Memory B cell (primary cell): ENCODE data around the gene PRC1.
"Not testable (repeated sequence)": the region's sequence is repeated elsewhere in the genome, so short reads cannot be mapped to it uniquely, and the experiment has no call there.

Experiments used
- ATAC-seq: fragments of 150-1000 bp; cut with Tn5 transposase; 2 replicates; pipeline ENCODE4 v1.10.0; 2021; ENCODE audit warnings: low read depth, mild to moderate bottlenecking, moderate library complexity
- DNase-seq, 2 donors: peaks; one replicate each; pipeline ENCODE4 v3.0.0; 2022; ENCODE audit warnings: low spot score in 2 of 2
- H3K27ac Mint-ChIP-seq: one replicate; pipeline ENCODE4 v1.8.0; 2022; ENCODE audit warnings: mild to moderate bottlenecking, moderate library complexity, mixed read lengths
- H3K27me3 Mint-ChIP-seq: one replicate; pipeline ENCODE4 v1.8.0; 2022; ENCODE audit warnings: mixed read lengths
- H3K36me3 Mint-ChIP-seq: one replicate; pipeline ENCODE4 v1.8.0; 2022; ENCODE audit warnings: mild to moderate bottlenecking, mixed read lengths
- H3K4me1 Mint-ChIP-seq: one replicate; pipeline ENCODE4 v1.8.0; 2022; ENCODE audit warnings: mixed read lengths
- H3K4me3 Mint-ChIP-seq: one replicate; pipeline ENCODE4 v1.8.0; 2022; ENCODE audit warnings: mild to moderate bottlenecking, moderate library complexity, mixed read lengths
- H3K9me3 Mint-ChIP-seq: one replicate; pipeline ENCODE4 v1.8.0; 2022; ENCODE audit warnings: mixed read lengths

PRC1 gene

GRCh38 chr15:91017716-91018115 is 23.4 kb upstream of the PRC1 start:
- H3K9me3 Mint-ChIP-seq, result no peaks in the 10 kb centered on the region
- no peaks in the 10 kb centered on the region for H3K27me3 Mint-ChIP-seq
- no peak for ATAC-seq
- H3K36me3 Mint-ChIP-seq, result peaks cover 16% of the 10 kb centered on the region
- peaks cover 30% of the 10 kb centered on the region for H3K4me1 Mint-ChIP-seq
- no peak for DNase-seq
- H3K27ac Mint-ChIP-seq, result peak overlapping the region; percentile 46
- H3K4me3 Mint-ChIP-seq, result no peak overlapping the region

DNA sequence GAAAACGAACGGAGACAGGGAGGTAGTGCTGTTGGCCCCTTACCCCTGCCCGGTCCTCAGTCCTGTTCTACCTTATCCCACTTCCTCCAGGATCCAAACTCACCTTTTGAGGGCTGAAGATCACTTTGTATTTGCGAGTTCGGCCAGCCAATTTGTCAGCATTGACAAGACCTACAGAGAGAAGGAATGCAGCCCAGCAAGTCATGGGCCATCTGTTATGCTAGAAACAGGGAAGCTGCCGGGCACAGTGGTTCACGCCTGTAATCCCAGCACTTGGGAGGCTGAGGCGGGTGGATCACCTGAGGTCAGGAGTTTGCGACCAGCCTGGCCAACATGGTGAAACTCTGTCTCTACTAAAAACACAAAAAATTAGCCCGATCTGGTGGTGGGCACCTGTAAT is 19.4 kb upstream of the PRC1 start:
- peaks cover 10% of the 10 kb centered on the region for H3K4me1 Mint-ChIP-seq
- not testable (repeated sequence) for H3K27ac Mint-ChIP-seq, H3K27me3 Mint-ChIP-seq, ATAC-seq, DNase-seq, H3K4me3 Mint-ChIP-seq, H3K9me3 Mint-ChIP-seq
- peaks cover 31% of the 10 kb centered on the region for H3K36me3 Mint-ChIP-seq

DNA sequence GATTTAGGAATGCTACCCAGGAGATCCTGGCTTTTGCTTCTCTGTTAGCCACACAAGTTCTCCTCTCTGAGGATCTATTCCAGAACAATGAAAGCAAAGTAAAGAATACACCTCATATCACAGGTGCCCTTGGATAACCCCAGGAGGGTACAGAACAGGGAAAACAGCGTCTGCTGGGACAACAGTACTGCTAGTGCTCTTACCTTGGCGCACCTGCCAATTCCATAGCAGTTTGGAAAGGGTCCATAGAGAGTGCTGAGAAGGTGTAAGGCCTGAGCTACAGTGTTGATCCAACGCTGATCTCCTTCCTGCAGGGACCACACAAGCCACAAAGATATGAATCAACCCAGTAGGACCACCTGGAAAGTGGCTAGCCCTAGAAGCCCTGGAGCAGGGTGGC is 12.9 kb upstream of the PRC1 start:
- ATAC-seq (no peak), DNase-seq (no peak)
- Mint-ChIP-seq H3K4me3 (no peak overlapping the region), H3K27me3 (no peaks in the 10 kb centered on the region), H3K27ac (no peak overlapping the region), H3K4me1 (no peaks in the 10 kb centered on the region), H3K36me3 (peaks cover 36% of the 10 kb centered on the region), H3K9me3 (no peaks in the 10 kb centered on the region)

- Mint-ChIP-seq H3K27me3 (no peaks in the 10 kb centered on the region), H3K9me3 (no peaks in the 10 kb centered on the region), H3K4me1 (no peaks in the 10 kb centered on the region), H3K36me3 (peaks cover 28% of the 10 kb centered on the region), H3K27ac (no peak overlapping the region), H3K4me3 (no peak overlapping the region)
- ATAC-seq, result no peak
- no peak for DNase-seq
Measured at GRCh38 chr15:91001209-91001608, 6.9 kb upstream of the PRC1 start.

DNA sequence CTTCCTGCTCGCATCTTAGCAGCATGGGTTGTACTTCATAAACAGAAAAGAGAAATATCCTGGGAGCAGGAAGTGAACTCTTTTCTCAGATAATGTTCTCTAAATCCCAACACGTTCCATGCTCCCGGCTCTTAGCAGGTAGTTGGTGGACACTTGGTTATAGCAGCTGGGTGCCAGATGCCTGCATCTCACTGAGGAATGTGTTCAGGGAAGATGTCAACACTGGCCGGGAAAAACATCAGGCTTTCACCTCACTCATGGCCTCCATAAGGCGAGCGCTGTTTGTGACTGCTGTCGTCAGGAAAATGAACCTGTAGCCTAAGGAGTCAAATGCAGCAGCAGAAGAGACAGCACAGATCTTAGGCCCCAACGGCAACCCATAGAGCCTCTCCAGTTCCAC is 4.4 kb upstream of the PRC1 start:
- Mint-ChIP-seq H3K27me3 (no peaks in the 10 kb centered on the region), H3K4me3 (no peak overlapping the region), H3K4me1 (peaks cover 5% of the 10 kb centered on the region), H3K9me3 (no peaks in the 10 kb centered on the region), H3K27ac (no peak overlapping the region), H3K36me3 (peaks cover 20% of the 10 kb centered on the region)
- DNase-seq (no peak), ATAC-seq (no peak)

DNA sequence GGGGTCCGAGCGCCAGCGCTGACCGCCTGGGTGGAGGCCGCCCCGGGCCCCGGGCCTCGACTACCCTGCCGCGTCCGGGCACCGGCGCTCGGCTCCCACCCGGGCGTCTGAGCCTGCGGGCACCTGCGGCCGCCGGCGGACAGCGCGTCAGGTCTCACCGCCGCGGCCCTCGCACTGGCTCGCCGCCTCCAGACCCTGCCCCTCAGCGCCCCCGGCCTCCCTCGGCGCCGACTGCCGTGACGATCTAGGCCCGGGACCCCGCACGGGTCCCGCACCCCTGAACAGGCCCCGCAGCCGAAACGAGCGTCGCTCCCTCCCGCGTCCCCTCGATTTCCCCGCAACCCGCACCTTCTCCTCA is 297 bp downstream of the PRC1 start:
- peaks cover 8% of the 10 kb centered on the region for H3K4me1 Mint-ChIP-seq
- no peaks in the 10 kb centered on the region for H3K27me3 Mint-ChIP-seq
- ATAC-seq (peak; percentile 5), DNase-seq (peak in 1 of 2 donors; percentile 24)
- peaks cover 6% of the 10 kb centered on the region for H3K36me3 Mint-ChIP-seq
- H3K27ac Mint-ChIP-seq, result peak overlapping the region; percentile 92
- no peaks in the 10 kb centered on the region for H3K9me3 Mint-ChIP-seq
- H3K4me3 Mint-ChIP-seq, result peak overlapping the region; percentile 99

GRCh38 chr15:90991587-90992285 is 2.6 kb downstream of the PRC1 start:
- DNase-seq, result no peak
- no peaks in the 10 kb centered on the region for H3K36me3 Mint-ChIP-seq
- peaks cover 18% of the 10 kb centered on the region for H3K4me1 Mint-ChIP-seq
- ATAC-seq, result no peak
- no peak overlapping the region for H3K4me3 Mint-ChIP-seq
- no peaks in the 10 kb centered on the region for H3K27me3 Mint-ChIP-seq
- no peak overlapping the region for H3K27ac Mint-ChIP-seq
- no peaks in the 10 kb centered on the region for H3K9me3 Mint-ChIP-seq

GRCh38 chr15:90990446-90990845 is 3.9 kb downstream of the PRC1 start:
- DNase-seq (no peak), ATAC-seq (no peak)
- H3K4me3 Mint-ChIP-seq, result no peak overlapping the region
- H3K27ac Mint-ChIP-seq, result no peak overlapping the region
- no peaks in the 10 kb centered on the region for H3K9me3 Mint-ChIP-seq
- peaks cover 17% of the 10 kb centered on the region for H3K4me1 Mint-ChIP-seq
- no peaks in the 10 kb centered on the region for H3K36me3 Mint-ChIP-seq
- no peaks in the 10 kb centered on the region for H3K27me3 Mint-ChIP-seq

GRCh38 chr15:90989040-90989768 is 5.1 kb downstream of the PRC1 start:
- ATAC-seq (peak; percentile 75), DNase-seq (no peak)
- no peak overlapping the region for H3K27ac Mint-ChIP-seq
- no peak overlapping the region for H3K4me3 Mint-ChIP-seq
- no peaks in the 10 kb centered on the region for H3K27me3 Mint-ChIP-seq
- H3K4me1 Mint-ChIP-seq, result peaks cover 14% of the 10 kb centered on the region
- H3K9me3 Mint-ChIP-seq, result no peaks in the 10 kb centered on the region
- H3K36me3 Mint-ChIP-seq, result no peaks in the 10 kb centered on the region

GRCh38 chr15:90988296-90988695 is 6.0 kb downstream of the PRC1 start:
- no peak overlapping the region for H3K4me3 Mint-ChIP-seq
- DNase-seq, result no peak
- no peak for ATAC-seq
- H3K4me1 Mint-ChIP-seq, result peaks cover 14% of the 10 kb centered on the region
- no peaks in the 10 kb centered on the region for H3K36me3 Mint-ChIP-seq
- H3K27me3 Mint-ChIP-seq, result no peaks in the 10 kb centered on the region
- no peaks in the 10 kb centered on the region for H3K9me3 Mint-ChIP-seq
- H3K27ac Mint-ChIP-seq, result peak overlapping the region; percentile 2

DNA sequence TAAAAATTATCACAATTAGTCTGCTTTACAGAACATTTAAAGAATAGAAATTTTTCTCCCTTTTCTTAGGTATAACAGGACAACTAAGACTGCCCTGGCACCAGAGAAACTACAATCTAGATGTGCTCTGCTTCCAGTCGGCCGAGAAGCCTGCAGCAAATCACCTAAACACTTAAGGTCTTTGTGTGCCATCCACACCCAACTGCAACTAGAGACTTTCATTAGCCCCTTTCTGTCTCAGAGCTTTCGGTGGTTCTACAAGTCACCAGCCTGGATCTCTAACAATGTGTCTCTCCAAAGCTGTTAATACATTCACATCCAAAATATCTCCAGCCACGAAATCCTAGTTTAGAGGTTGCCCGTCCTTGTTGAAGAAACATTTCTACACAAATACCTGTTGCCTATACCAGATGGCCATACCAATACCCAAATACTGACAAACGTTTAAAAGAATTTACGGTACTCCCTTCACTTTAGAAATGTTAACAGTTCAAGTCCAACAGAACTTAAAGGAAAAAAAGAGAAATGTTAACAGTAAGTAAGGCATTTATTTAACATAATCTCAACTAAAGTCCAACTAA is 6.7 kb downstream of the PRC1 start:
- Mint-ChIP-seq H3K36me3 (no peaks in the 10 kb centered on the region), H3K27ac (no peak overlapping the region), H3K27me3 (no peaks in the 10 kb centered on the region), H3K4me1 (peaks cover 16% of the 10 kb centered on the region), H3K9me3 (no peaks in the 10 kb centered on the region), H3K4me3 (no peak overlapping the region)
- ATAC-seq, result no peak
- DNase-seq, result no peak

- H3K36me3 Mint-ChIP-seq, result no peaks in the 10 kb centered on the region
- no peaks in the 10 kb centered on the region for H3K27me3 Mint-ChIP-seq
- no peaks in the 10 kb centered on the region for H3K9me3 Mint-ChIP-seq
- ATAC-seq, result peak; percentile 42
- peaks cover 17% of the 10 kb centered on the region for H3K4me1 Mint-ChIP-seq
- H3K4me3 Mint-ChIP-seq, result peak overlapping the region; percentile 47
- peak overlapping the region; percentile 25 for H3K27ac Mint-ChIP-seq
- no peak for DNase-seq
Measured at GRCh38 chr15:90986790-90987507, 7.4 kb downstream of the PRC1 start.

DNA sequence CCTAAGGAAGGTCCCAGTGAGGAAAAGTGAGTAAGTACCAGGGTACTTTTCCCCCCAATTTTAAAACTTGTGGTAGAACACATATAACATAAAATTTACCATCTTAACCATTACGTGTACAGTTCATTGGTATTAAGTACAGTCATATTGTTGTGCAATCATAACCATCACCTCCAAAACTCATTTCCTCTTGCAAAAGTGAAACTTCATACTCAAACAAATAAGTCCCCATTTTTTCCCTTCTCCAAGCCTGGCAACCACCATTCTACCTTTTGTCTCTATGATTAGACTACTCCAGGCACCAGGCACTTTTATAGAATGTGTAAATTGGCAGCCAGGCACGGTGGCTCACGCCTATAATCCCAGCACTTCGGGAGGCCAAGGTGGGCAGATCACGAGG is 12.2 kb downstream of the PRC1 start:
- DNase-seq, result no peak
- H3K27ac Mint-ChIP-seq, result peak overlapping the region; percentile 82
- peaks cover 14% of the 10 kb centered on the region for H3K4me1 Mint-ChIP-seq
- H3K4me3 Mint-ChIP-seq, result peak overlapping the region; percentile 69
- H3K36me3 Mint-ChIP-seq, result peaks cover 2% of the 10 kb centered on the region
- no peaks in the 10 kb centered on the region for H3K9me3 Mint-ChIP-seq
- peak; percentile 33 for ATAC-seq
- no peaks in the 10 kb centered on the region for H3K27me3 Mint-ChIP-seq

- H3K9me3 Mint-ChIP-seq, result no peaks in the 10 kb centered on the region
- H3K4me1 Mint-ChIP-seq, result peaks cover 12% of the 10 kb centered on the region
- ATAC-seq (peak; percentile 92), DNase-seq (peak in 1 of 2 donors; percentile 8)
- no peaks in the 10 kb centered on the region for H3K27me3 Mint-ChIP-seq
- peak overlapping the region; percentile 69 for H3K4me3 Mint-ChIP-seq
- H3K27ac Mint-ChIP-seq, result peak overlapping the region; percentile 82
- H3K36me3 Mint-ChIP-seq, result peaks cover 2% of the 10 kb centered on the region
Measured at GRCh38 chr15:90981681-90982080, 12.7 kb downstream of the PRC1 start.
